WERI-Rb-1 (cell line): Measurements from ENCODE around the gene WNT7B.

ENCODE experiments used
- DNase-seq: peaks from one replicate; pipeline ENCODE4 v3.0.0-alpha.2; 2020
- H3K27ac ChIP-seq: fragments of 250-450 bp; sonication (Bioruptor Pico); 2 replicates; pipeline ENCODE4 v1.5.1; 2020; ENCODE audit warnings: mild to moderate bottlenecking, moderate library complexity
- H3K27me3 ChIP-seq: fragments of 250-450 bp; sonication (Bioruptor Pico); 2 replicates; pipeline ENCODE4 v1.5.1; 2021; ENCODE audit warnings: mild to moderate bottlenecking, low read depth, moderate library complexity; ENCODE audit not compliant: insufficient read depth, severe bottlenecking
- H3K36me3 ChIP-seq: fragments of 250-450 bp; sonication (Bioruptor Pico); 2 replicates; pipeline ENCODE4 v1.5.1; 2020; ENCODE audit warnings: mild to moderate bottlenecking, moderate library complexity
- H3K4me3 ChIP-seq: 2 replicates; pipeline ENCODE4 v1.5.1; 2011; ENCODE audit warnings: low read depth, mild to moderate bottlenecking, control low read depth, low read length
- H3K9me3 ChIP-seq: fragments of 250-450 bp; sonication (Bioruptor Pico); 2 replicates; pipeline ENCODE4 v1.5.1; 2021; ENCODE audit warnings: mild to moderate bottlenecking, moderate library complexity; ENCODE audit not compliant: severe bottlenecking
- TF ChIP-seq, protein P1 (sequence below): IDR thresholded peaks from 2 replicates; pipeline ENCODE4 v1.5.1; 2011; ENCODE audit warnings: low read depth, mild to moderate bottlenecking, control low read depth, inconsistent platforms, low read length

WNT7B gene

DNA sequence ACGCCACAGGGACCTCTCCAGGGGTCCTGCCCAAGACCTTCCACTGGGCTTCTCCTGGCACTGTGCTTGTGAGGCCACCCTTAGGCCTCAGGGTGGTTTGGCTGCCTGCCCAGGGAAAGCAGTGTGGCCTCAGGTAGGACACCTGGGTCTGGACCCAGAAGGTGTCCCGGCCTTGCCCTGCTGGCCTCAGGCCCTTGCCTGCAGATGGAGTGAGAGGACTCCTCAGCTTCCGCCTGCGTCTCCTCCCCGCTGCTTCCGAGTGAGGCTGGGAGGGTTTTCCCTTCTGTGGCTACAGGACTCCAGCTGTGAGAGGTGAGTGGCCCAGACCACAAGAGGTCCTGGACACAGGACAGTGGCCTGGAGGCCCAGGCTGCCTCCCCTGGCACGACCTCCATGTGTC is 60.4 kb downstream of the WNT7B start:
- H3K9me3 ChIP-seq: peaks cover 8% of the 10 kb centered on the region
- H3K27me3 ChIP-seq: peaks cover 93% of the 10 kb centered on the region
- TF ChIP-seq, protein P1, sequence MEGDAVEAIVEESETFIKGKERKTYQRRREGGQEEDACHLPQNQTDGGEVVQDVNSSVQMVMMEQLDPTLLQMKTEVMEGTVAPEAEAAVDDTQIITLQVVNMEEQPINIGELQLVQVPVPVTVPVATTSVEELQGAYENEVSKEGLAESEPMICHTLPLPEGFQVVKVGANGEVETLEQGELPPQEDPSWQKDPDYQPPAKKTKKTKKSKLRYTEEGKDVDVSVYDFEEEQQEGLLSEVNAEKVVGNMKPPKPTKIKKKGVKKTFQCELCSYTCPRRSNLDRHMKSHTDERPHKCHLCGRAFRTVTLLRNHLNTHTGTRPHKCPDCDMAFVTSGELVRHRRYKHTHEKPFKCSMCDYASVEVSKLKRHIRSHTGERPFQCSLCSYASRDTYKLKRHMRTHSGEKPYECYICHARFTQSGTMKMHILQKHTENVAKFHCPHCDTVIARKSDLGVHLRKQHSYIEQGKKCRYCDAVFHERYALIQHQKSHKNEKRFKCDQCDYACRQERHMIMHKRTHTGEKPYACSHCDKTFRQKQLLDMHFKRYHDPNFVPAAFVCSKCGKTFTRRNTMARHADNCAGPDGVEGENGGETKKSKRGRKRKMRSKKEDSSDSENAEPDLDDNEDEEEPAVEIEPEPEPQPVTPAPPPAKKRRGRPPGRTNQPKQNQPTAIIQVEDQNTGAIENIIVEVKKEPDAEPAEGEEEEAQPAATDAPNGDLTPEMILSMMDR: no peak
- DNase-seq: no peak
- H3K27ac ChIP-seq: no peak overlapping the region
- H3K4me3 ChIP-seq: no peak overlapping the region
- H3K36me3 ChIP-seq: no peaks in the 10 kb centered on the region

DNA sequence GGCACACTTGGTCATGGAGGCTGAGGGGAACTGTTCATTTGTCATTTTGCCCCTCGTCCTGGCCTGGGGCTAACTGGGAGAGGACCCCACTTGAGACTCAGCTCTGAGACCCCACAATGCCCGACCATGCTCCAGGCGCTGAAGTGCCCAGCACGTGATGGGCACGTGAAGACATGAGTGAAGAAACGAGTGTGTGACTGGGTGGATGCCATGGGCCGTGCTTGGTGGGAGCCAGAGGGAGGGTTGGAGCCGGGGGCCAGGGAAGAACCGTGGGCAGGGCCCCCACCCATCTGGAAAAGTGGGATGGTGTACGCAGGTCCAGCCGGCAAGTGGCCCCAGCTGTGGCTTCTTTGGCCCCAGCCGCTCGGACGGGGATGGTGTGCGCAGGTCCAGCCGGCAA is 61.1 kb downstream of the WNT7B start:
- no peak overlapping the region for H3K27ac ChIP-seq
- no peaks in the 10 kb centered on the region for H3K36me3 ChIP-seq
- peaks cover 8% of the 10 kb centered on the region for H3K9me3 ChIP-seq
- no peak overlapping the region for H3K4me3 ChIP-seq
- peaks cover 93% of the 10 kb centered on the region for H3K27me3 ChIP-seq
- no peak for DNase-seq
- TF ChIP-seq, protein P1: no peak

DNA sequence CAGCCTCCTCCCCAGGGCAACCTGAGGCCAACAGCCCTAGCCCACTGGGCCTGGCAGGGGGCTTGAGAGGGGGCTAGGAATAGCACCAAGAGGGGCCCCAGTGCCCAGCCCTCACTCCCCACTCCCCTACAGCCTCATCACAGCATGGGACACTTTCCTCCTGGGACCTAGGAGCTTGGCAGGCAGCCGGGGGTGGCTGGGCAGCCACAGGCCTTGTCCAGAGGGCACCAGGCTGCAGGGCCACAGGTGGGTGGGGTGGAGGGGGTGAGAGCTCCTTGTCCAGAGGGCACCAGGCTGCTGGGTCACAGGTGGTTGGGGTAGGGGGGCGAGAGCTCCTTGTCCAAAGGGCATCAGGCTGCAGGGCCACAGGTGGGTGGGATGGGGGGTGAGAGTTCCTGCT is 61.8 kb downstream of the WNT7B start:
- H3K36me3 ChIP-seq: no peaks in the 10 kb centered on the region
- peaks cover 96% of the 10 kb centered on the region for H3K27me3 ChIP-seq
- TF ChIP-seq, protein P1: no peak
- no peak overlapping the region for H3K4me3 ChIP-seq
- peaks cover 8% of the 10 kb centered on the region for H3K9me3 ChIP-seq
- DNase-seq: no peak
- no peak overlapping the region for H3K27ac ChIP-seq

DNA sequence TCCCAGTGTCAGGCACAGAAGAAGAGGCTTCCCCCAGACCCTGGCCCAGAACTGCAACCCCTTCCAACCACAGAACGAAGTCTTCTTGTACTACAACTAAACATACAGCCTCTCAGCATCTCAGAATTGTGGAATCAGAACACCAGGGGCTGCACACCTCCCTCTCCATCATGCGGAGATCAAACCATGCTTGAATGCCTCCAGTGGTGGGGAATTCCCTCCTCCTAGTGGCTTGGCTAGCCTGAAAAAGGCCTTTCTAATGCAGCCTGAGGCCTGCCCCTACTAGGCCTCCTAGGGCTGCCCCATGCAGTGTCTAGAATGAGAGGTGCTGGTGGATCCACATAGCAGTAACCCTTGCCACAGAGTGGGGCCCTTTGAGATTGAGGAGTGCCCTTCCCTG is 62.7 kb downstream of the WNT7B start:
- Histone ChIP-seq H3K4me3 (no peak overlapping the region), H3K36me3 (no peaks in the 10 kb centered on the region), H3K9me3 (peaks cover 8% of the 10 kb centered on the region), H3K27me3 (peaks cover 96% of the 10 kb centered on the region), H3K27ac (no peak overlapping the region)
- TF ChIP-seq, protein P1: no peak
- no peak for DNase-seq

DNA sequence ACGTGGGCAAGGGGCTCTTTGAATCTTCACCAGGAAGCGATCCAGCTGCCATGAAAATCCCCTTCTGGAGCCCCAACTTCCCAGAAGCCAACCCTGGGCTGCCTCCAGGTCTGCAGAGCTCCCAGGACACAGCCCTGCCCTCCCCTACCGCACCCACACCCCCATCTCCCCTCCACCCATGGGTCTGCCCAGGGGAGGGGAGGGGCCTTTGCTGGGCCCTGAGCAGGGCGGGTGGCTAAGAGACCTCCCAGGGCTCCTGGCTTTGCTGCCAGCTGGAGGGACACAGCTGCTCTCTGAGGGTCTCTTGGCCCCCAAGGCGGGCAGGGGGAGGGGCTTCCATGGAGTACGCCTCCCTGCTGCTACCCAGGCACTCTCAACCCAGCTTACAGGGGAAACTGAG is 64.1 kb downstream of the WNT7B start:
- no peaks in the 10 kb centered on the region for H3K36me3 ChIP-seq
- no peak overlapping the region for H3K4me3 ChIP-seq
- TF ChIP-seq, protein P1: no peak
- H3K9me3 ChIP-seq: peaks cover 8% of the 10 kb centered on the region
- peaks cover 96% of the 10 kb centered on the region for H3K27me3 ChIP-seq
- H3K27ac ChIP-seq: no peak overlapping the region
- DNase-seq: no peak

DNA sequence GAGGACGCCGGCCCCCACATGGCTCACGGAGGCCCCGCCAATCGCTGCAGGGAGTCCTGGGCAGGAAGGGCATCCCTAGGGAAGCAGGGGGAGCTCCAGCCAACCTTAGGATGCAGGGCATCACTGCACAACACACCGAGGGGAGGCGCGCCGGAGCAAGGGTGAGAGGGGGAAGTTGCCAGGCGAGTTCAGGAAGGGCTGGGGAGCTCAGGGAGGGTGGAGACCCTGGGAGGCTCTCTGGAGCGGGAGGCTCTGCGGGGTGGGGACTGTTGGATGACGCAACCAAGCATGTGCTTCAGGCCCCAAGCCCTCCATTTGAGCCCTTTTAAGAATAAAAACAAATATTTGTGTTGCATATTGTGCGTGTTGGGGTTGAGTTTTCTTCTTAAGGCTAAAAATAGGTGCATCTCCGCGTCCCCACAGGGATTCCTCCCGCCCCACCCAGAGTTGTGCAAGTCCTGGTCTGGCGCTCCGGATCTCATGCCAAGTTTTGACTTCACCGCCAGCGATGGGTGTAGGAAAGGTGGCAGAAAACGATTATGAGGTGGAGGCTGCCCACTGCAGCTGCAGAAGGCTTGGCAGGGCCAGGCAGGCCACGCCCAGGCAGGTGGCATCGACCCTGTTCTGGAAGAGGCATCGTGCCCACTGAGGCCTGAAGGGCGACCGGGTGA is 65.2 kb downstream of the WNT7B start:
- no peak for DNase-seq
- TF ChIP-seq, protein P1: no peak

More for the DNA sequence above, 65.2 kb downstream of the WNT7B start:
- no peak overlapping the region for H3K4me3 ChIP-seq
- no peak overlapping the region for H3K27ac ChIP-seq
- H3K36me3 ChIP-seq: no peaks in the 10 kb centered on the region
- H3K9me3 ChIP-seq: peaks cover 8% of the 10 kb centered on the region
- H3K27me3 ChIP-seq: peaks cover 96% of the 10 kb centered on the region
